Neural crest cell (in vitro differentiated cells): ENCODE results near the gene RNF144A. TPM values are rescaled to one million over a fixed set of nuclear protein-coding genes. Genes with fewer than 3 reads are reported as not detected.

Experiments used
- DNase-seq: peaks from one replicate; pipeline ENCODE4 v3.0.0; 2021; ENCODE audit warnings: low read depth, mixed read lengths, low spot score
- H3K27ac Mint-ChIP-seq: one replicate; pipeline ENCODE4 v1.8.0; 2021; ENCODE audit warnings: mild to moderate bottlenecking, mixed read lengths; ENCODE audit not compliant: unreplicated experiment
- H3K27me3 Mint-ChIP-seq: 2 replicates; pipeline ENCODE4 v1.8.0; 2021; ENCODE audit warnings: low read depth, mild to moderate bottlenecking, mixed read lengths
- H3K36me3 Mint-ChIP-seq: 2 replicates; pipeline ENCODE4 v1.8.0; 2021; ENCODE audit warnings: low read depth, mild to moderate bottlenecking, mixed read lengths
- H3K4me1 Mint-ChIP-seq: 2 replicates; pipeline ENCODE4 v1.8.0; 2021; ENCODE audit warnings: mixed read lengths
- H3K4me3 Mint-ChIP-seq: one replicate; pipeline ENCODE4 v1.8.0; 2021; ENCODE audit warnings: mild to moderate bottlenecking, mixed read lengths
- H3K9me3 Mint-ChIP-seq: 2 replicates; pipeline ENCODE4 v1.8.0; 2021; ENCODE audit warnings: mixed read lengths
- CTCF ChIP-seq: fragments of 200-600 bp; sonication (generic); conservative IDR thresholded peaks from 2 replicates; pipeline ENCODE4 v1.5.0; 2021; ENCODE audit warnings: antibody characterized with exemption, mild to moderate bottlenecking
- total RNA-seq: library from RNA; stranded (reverse); gene quantifications from 2 replicates; pipeline ENCODE4 v1.2.1, GENCODE V29; 2021

Gene RNF144A
- total RNA-seq, 1 donor from 2014 or later, result 49.6 TPM

GRCh38 chr2:6930923-6931647, 13.9 kb downstream of the RNF144A start:
- Mint-ChIP-seq H3K4me3 (no peak overlapping the region), H3K27ac (no peak overlapping the region), H3K4me1 (peaks cover 67% of the 10 kb centered on the region), H3K9me3 (peaks cover 5% of the 10 kb centered on the region), H3K36me3 (peaks cover 4% of the 10 kb centered on the region), H3K27me3 (no peaks in the 10 kb centered on the region)
- TF ChIP-seq CTCF, result no peak
- DNase-seq, result no peak

DNA sequence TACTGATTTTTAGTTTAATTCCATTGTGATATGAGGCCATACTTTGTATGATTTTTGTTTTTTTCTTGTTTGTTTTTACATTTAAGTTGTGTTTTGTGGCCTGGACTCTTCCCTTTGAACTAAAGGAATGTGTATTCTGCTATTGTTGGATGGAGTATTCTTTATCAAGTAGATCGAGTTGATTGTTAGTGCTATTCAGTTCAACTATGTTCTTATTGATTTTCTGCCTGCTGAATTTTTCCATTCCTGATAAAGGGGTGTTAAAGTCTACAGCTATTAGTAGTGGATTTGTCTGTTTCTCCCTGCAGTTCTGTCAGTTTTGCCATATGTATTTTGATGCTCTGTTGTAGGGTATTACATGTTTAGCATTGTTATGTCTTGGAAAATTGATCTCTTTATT, 14.5 kb downstream of the RNF144A start:
- Mint-ChIP-seq H3K4me1 (peaks cover 62% of the 10 kb centered on the region), H3K9me3 (peaks cover 5% of the 10 kb centered on the region), H3K27me3 (no peaks in the 10 kb centered on the region), H3K4me3 (no peak overlapping the region), H3K36me3 (peaks cover 4% of the 10 kb centered on the region), H3K27ac (no peak overlapping the region)
- no peak for DNase-seq
- TF ChIP-seq CTCF, result no peak

GRCh38 chr2:6932206-6932605, 15.0 kb downstream of the RNF144A start:
- peaks cover 4% of the 10 kb centered on the region for H3K36me3 Mint-ChIP-seq
- H3K27ac Mint-ChIP-seq, result no peak overlapping the region
- no peak overlapping the region for H3K4me3 Mint-ChIP-seq
- peaks cover 5% of the 10 kb centered on the region for H3K9me3 Mint-ChIP-seq
- no peaks in the 10 kb centered on the region for H3K27me3 Mint-ChIP-seq
- peaks cover 58% of the 10 kb centered on the region for H3K4me1 Mint-ChIP-seq
- TF ChIP-seq CTCF, result no peak
- no peak for DNase-seq

DNA sequence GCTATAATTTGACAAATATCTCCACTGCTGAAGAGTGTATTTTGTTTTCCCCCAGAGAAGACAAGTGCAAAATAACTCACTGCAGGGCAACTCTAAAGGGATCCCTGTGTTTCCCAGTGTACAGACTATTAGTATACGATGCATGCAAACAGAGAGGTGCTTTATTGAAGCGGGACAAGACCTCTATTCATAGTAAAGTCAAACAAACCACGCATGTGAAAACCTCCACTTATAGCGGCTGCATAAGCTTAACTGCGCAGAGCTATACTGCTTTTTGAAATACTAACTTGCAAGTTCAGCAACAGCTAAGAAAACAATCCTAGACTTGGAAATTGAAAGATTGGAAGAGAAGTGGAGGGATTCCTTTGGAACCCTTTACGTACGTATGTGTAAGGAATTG, 15.6 kb downstream of the RNF144A start:
- H3K27ac Mint-ChIP-seq, result peak overlapping the region; percentile 0
- TF ChIP-seq CTCF, result no peak
- no peak for DNase-seq
- peaks cover 4% of the 10 kb centered on the region for H3K36me3 Mint-ChIP-seq
- H3K27me3 Mint-ChIP-seq, result no peaks in the 10 kb centered on the region
- peaks cover 63% of the 10 kb centered on the region for H3K4me1 Mint-ChIP-seq
- peak overlapping the region; percentile 42 for H3K4me3 Mint-ChIP-seq
- peaks cover 5% of the 10 kb centered on the region for H3K9me3 Mint-ChIP-seq

- TF ChIP-seq CTCF, result no peak
- Mint-ChIP-seq H3K9me3 (peaks cover 5% of the 10 kb centered on the region), H3K4me3 (no peak overlapping the region), H3K36me3 (peaks cover 4% of the 10 kb centered on the region), H3K4me1 (peaks cover 60% of the 10 kb centered on the region), H3K27ac (no peak overlapping the region), H3K27me3 (no peaks in the 10 kb centered on the region)
- DNase-seq, result no peak
Observed at GRCh38 chr2:6933911-6934310, 16.7 kb downstream of the RNF144A start.
